Heart left ventricle (tissue), 16 donors: Measurements from ENCODE around the gene ZNF146. TPM values are rescaled to one million over a fixed set of nuclear protein-coding genes. Genes with fewer than 3 reads are reported as not detected.
"Not testable (repeated sequence)": the region's sequence is repeated elsewhere in the genome, so short reads cannot be mapped to it uniquely, and the experiment has no call there.

ENCODE experiments used
- ATAC-seq, 4 donors: fragments of 200-7000 bp; cut with Tn5 transposase; one replicate each; pipeline ENCODE4 v1.9.1; 2020 to 2022; ENCODE audit warnings: moderate library complexity in 4 of 4, mild to moderate bottlenecking in 3 of 4, moderate number of reproducible peaks in 1 of 4
- DNase-seq, 5 donors: peaks; one replicate each; pipeline ENCODE4 v3.0.0-alpha.2; 2020
- H3K27ac ChIP-seq, 12 donors: fragments of 200-600 bp; sonication (generic) in 4 of 12; one replicate each; pipeline versions ENCODE4 v1.5.0 to v1.8.0; 2016 to 2022; ENCODE audit warnings: mild to moderate bottlenecking in 2 of 12
- H3K27me3 ChIP-seq, 9 donors: fragments of 200-600 bp; sonication (generic) in 2 of 9; one replicate each; pipeline versions ENCODE4 v1.5.1 to v1.8.0; 2016 to 2022; ENCODE audit warnings: mild to moderate bottlenecking in 3 of 9
- H3K36me3 ChIP-seq, 9 donors: fragments of 200-600 bp; sonication (generic) in 2 of 9; one replicate each; pipeline versions ENCODE4 v1.5.0 to v1.8.0; 2018 to 2022; ENCODE audit warnings: mild to moderate bottlenecking in 2 of 9
- H3K4me1 ChIP-seq, 12 donors: fragments of 200-600 bp; sonication (generic) in 4 of 12; one replicate each; pipeline versions ENCODE4 v1.5.0 to v1.8.0; 2016 to 2022; ENCODE audit warnings: mild to moderate bottlenecking in 3 of 12
- H3K4me3 ChIP-seq, 12 donors: fragments of 200-600 bp; sonication (generic) in 4 of 12; one replicate each; pipeline versions ENCODE4 v1.5.0 to v1.8.0; 2017 to 2022; ENCODE audit warnings: mild to moderate bottlenecking in 9 of 12, moderate library complexity in 4 of 12
- H3K9me3 ChIP-seq, 12 donors: fragments of 200-600 bp; sonication (generic) in 4 of 12; one replicate each; pipeline versions ENCODE4 v1.5.0 to v1.8.0; 2016 to 2022; ENCODE audit warnings: mild to moderate bottlenecking in 1 of 12
- POLR2A ChIP-seq, 2 donors: fragments of 450-650 bp; IDR thresholded peaks; one replicate each; pipeline ENCODE4 v1.6.1; 2017; ENCODE audit warnings: antibody characterized with exemption in 2 of 2, mild to moderate bottlenecking in 2 of 2, moderate library complexity in 2 of 2
- WGBS, 4 donors: extraction: QIAGEN DNeasy Blood & Tissue Kit in 2 of 4; methylation state at CpG; one replicate each; pipeline versions ENCODE4 v1.1.5 to v1.1.7; 2013 to 2018; 5-methylcytosine and 5-hydroxymethylcytosine counted together
- intact Hi-C, 10 donors: fragments of 100-400 bp; cut with DNase I; formaldehyde crosslinking; loops; one replicate each; pipeline versions ENCODE4 v1.11.1 to v1.14.2; 2022
- polyA plus RNA-seq, 2 donors: library from polyadenylated mRNA; stranded (reverse); fragments of 200-250 nt; gene quantifications; one replicate each; pipeline ENCODE4 v1.2.3, GENCODE V29; 2013
- total RNA-seq, 9 donors: library from RNA; depleted of rRNA in 2 of 9; stranded (reverse); fragments of >200 nt in 2 of 9; fragmentation: NEBNext Ultra II Directional in 3 of 9; extraction: Animal tissue kit (Norgen Biotek cat#: 25700) in 3 of 9; gene quantifications; one replicate each; pipeline versions ENCODE4 v1.1.0 to v1.2.4, GENCODE V29; 2016 to 2023
- TF ChIP-seq, protein P1 (sequence below), 12 donors: fragments of 200-600 bp; sonication (generic) in 4 of 12; IDR thresholded peaks; one replicate each; pipeline versions ENCODE4 v1.5.0 to v1.8.0; 2018 to 2022; ENCODE audit warnings: antibody characterized with exemption in 12 of 12, mild to moderate bottlenecking in 5 of 12
- donor health status: ischemic (EF 13 %, LVEDD 7.1; RV severe dilation, severe dysfunction).
- donor health status: healthy with polysubstance abuse.
- donor health status: DM: no; HTN: yes; CAD: no.
- donor health status: DM: no; HTN: no; CAD: no.
- donor health status: ischemic (EF 25% LVEDD 6.9; RV normal size, moderate dysfunction).
- donor health status: ischemic (EF 25% LVEDD 5.7; RV mildly dilated, moderate dysfunction).
- donor health status: healthy.
- donor health status: DM: yes; HTN: yes; CAD: no.
- donor health status: ischemic (EF 35%, LVEDD 5.7; RV mildly dilated, moderate dysfunction).
- donor health status: nonischemic (EF 11% LVEDD 7.7; RV severe dilation, severe dysfunction).
- donor health status: DM: yes; HTN: yes; CAD: no.
- donor health status: PGD.
- donor health status: ischemic (EF 29% LVEDD 5.4; RV normal size, mild dysfunction).
- donor health status: nonischemic (EF 23%, LVEDD 6.1; RV moderate dilation, normal function).

The ZNF146 gene
- total and polyA plus RNA-seq, 11 donors = 14.1 to 53.7 (median 35.1) TPM

DNA sequence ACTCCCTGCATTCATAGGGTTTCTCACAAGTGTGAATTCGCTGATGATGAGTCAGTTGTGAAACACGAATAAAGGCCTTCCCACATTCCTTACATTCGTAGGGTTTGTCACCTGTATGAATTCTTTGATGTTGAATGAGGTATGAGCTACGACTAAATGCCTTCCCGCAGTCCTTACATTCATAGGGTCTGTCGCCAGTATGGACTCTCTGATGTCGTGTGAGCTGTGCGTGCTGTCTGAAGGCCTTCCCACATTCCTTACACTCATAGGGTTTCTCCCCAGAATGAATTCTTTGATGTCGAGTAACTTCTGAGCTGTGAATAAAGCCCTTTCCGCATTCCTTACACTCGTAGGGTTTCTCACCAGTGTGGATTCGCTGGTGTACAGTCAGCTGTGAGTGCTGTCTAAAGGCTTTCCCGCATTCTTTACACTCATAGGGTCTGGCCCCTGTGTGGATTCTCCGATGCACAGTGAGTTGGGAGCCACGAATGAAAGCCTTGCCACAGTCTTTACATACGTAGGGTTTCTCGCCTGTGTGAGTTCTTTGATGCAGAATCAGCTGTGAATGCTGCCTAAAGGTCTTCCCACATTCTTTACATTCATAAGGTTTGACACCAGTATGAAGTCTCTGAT lies 32.2 kb upstream of the ZNF146 start:
- Histone ChIP-seq H3K36me3 (peaks cover 0 to 22% (median 16%) of the 10 kb centered on the region in 9 donors), H3K27me3 (no peaks in the 10 kb centered on the region), H3K4me1 (peaks cover 0 to 9% (median 0%) of the 10 kb centered on the region in 12 donors), H3K27ac (peak overlapping the region in 6 of 12 donors; percentile 50 to 75 (median 62)), H3K4me3 (no peak overlapping the region), H3K9me3 (no peaks in the 10 kb centered on the region)
- TF ChIP-seq, protein P1, sequence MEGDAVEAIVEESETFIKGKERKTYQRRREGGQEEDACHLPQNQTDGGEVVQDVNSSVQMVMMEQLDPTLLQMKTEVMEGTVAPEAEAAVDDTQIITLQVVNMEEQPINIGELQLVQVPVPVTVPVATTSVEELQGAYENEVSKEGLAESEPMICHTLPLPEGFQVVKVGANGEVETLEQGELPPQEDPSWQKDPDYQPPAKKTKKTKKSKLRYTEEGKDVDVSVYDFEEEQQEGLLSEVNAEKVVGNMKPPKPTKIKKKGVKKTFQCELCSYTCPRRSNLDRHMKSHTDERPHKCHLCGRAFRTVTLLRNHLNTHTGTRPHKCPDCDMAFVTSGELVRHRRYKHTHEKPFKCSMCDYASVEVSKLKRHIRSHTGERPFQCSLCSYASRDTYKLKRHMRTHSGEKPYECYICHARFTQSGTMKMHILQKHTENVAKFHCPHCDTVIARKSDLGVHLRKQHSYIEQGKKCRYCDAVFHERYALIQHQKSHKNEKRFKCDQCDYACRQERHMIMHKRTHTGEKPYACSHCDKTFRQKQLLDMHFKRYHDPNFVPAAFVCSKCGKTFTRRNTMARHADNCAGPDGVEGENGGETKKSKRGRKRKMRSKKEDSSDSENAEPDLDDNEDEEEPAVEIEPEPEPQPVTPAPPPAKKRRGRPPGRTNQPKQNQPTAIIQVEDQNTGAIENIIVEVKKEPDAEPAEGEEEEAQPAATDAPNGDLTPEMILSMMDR (IDR thresholded peaks at IDR 0.05) = no peak
- DNase-seq (no peak), ATAC-seq (peak in 3 of 4 donors; percentile 23 to 34 (median 24))
- intact Hi-C loops = loop anchor here in 1 of 10 donors (10.0 kb wide), 1 partner anchor 312 kb away; no protein-coding TSS in a partner anchor
- 79 to 85% (median 83%) methylated on average over 17 of the region's 17 CpGs for WGBS, 4 donors

DNA sequence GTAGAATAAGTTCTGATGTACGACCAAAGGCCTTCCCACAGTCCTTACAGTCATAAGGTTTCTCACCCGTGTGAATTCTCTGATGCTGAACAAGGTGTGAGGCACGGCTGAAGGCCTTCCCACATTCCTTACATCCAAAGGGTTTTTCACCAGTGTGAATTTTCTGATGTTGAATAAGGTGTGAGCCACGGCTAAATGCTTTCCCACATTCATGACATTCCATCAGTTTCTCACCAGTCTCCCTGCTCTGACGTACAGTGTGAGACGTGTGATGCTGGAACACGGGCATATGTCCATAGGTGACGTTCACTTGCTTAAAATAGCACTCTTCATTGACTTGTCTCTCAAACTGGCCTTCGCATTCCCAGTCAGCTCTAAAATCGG lies 31.7 kb upstream of the ZNF146 start:
- intact Hi-C loops = loop anchor here in 1 of 10 donors (10.0 kb wide), 1 partner anchor 312 kb away; no protein-coding TSS in a partner anchor
- TF ChIP-seq, protein P1 (IDR thresholded peaks at IDR 0.05) = no peak
- no peak for TF ChIP-seq POLR2A (IDR thresholded peaks at IDR 0.05)

DNA sequence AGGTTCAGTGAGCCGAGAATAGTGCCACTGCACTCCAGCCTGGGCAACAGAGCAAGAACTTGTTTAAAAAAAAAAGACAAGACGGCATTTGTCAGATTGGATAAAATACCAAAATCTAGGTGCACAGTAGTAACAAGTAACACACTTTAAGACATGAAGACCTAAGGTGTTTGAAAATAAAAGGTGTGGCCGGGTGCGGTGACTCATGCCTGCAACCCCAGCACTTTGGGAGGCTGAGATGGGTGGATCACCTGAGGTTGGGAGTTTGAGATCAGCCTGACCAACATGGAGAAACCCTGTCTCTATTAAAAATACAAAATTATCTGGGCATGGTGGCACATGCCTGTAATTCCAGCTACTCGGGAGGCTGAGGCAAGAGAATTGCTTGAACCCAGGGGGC lies 28.2 kb upstream of the ZNF146 start:
- WGBS, 4 donors = 91 to 93% (median 92%) methylated on average over 5 of the region's 5 CpGs
- not testable (repeated sequence) for H3K4me1 ChIP-seq, H3K4me3 ChIP-seq, H3K27me3 ChIP-seq, ATAC-seq, H3K27ac ChIP-seq, H3K9me3 ChIP-seq, DNase-seq
- H3K36me3 ChIP-seq = peaks cover 0 to 28% (median 18%) of the 10 kb centered on the region in 9 donors
- intact Hi-C loops = loop anchor here in 1 of 10 donors (10.0 kb wide), 1 partner anchor 308 kb away; no protein-coding TSS in a partner anchor

More for the DNA sequence above, 31.7 kb upstream of the ZNF146 start:
- DNase-seq (peak in 4 of 5 donors; percentile 31 to 57 (median 52)), ATAC-seq (peak; percentile 90 to 94 (median 92))
- Histone ChIP-seq H3K27me3 (no peaks in the 10 kb centered on the region), H3K9me3 (no peaks in the 10 kb centered on the region), H3K4me1 (peaks cover 0 to 9% (median 0%) of the 10 kb centered on the region in 12 donors), H3K27ac (peak overlapping the region in 6 of 12 donors; percentile 50 to 75 (median 65)), H3K4me3 (no peak overlapping the region), H3K36me3 (peaks cover 0 to 22% (median 16%) of the 10 kb centered on the region in 9 donors)
- WGBS, 4 donors = 48 to 63% (median 57%) methylated on average over 10 of the region's 10 CpGs

DNA sequence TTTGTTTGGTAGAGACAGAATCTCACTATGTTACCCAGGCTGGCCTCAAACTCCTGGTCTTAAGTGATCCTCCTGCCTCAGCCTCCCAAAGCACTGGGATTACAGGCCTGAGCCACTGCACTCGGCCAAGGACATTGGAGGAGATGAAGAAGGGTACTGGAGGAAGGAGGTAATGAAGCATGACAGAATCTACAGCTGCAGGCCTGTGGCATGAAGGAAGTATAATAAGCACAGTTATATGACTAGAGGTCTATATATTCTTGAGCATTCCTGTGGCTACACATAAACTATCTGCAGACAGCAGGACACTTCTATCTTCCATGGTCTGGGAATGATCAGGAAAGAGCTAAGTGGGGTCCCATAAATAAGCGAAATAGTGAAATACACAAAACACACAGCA lies 18.7 kb upstream of the ZNF146 start:
- no peak overlapping the region for H3K27ac ChIP-seq
- WGBS, 4 donors = 93 to 98% (median 96%) methylated on average over 2 of the region's 2 CpGs
- peaks cover 0 to 58% (median 29%) of the 10 kb centered on the region in 9 donors for H3K36me3 ChIP-seq
- H3K4me1 ChIP-seq = no peaks in the 10 kb centered on the region
- ATAC-seq (no peak), DNase-seq (no peak)
- intact Hi-C loops = no loop called here
- H3K9me3 ChIP-seq = no peaks in the 10 kb centered on the region
- H3K27me3 ChIP-seq = no peaks in the 10 kb centered on the region
- H3K4me3 ChIP-seq = no peak overlapping the region
- no peak for TF ChIP-seq POLR2A (IDR thresholded peaks at IDR 0.05)
- TF ChIP-seq, protein P1 (IDR thresholded peaks at IDR 0.05) = no peak
